Measurements from ENCODE around the gene TLK2.

Gene TLK2

GRCh38 chr17:62631086-62631935, 152.7 kb downstream of the TLK2 start:
- Mint-ChIP-seq H3K4me3 (no peak overlapping the region), H3K27ac (no peak overlapping the region), H3K27me3 (no peaks in the 10 kb centered on the region), H3K9me3 (ENCODE audit: low read depth) (no peaks in the 10 kb centered on the region), H3K36me3 (no peaks in the 10 kb centered on the region), H3K4me1 (ENCODE audit: low read depth) (peaks cover 18% of the 10 kb centered on the region)

- peaks cover 15% of the 10 kb centered on the region for H3K4me1 Mint-ChIP-seq (ENCODE audit: low read depth)
- no peaks in the 10 kb centered on the region for H3K27me3 Mint-ChIP-seq
- no peak overlapping the region for H3K27ac Mint-ChIP-seq
- no peaks in the 10 kb centered on the region for H3K36me3 Mint-ChIP-seq
- no peak overlapping the region for H3K4me3 Mint-ChIP-seq
- no peaks in the 10 kb centered on the region for H3K9me3 Mint-ChIP-seq (ENCODE audit: low read depth)
Observed at GRCh38 chr17:62631936-62632924, 153.6 kb downstream of the TLK2 start.

- Mint-ChIP-seq H3K9me3 (ENCODE audit: low read depth) (no peaks in the 10 kb centered on the region), H3K36me3 (no peaks in the 10 kb centered on the region), H3K27ac (no peak overlapping the region), H3K27me3 (no peaks in the 10 kb centered on the region), H3K4me1 (ENCODE audit: low read depth) (peaks cover 3% of the 10 kb centered on the region), H3K4me3 (no peak overlapping the region)
Observed at GRCh38 chr17:62637809-62638208, 159.2 kb downstream of the TLK2 start.

GRCh38 chr17:62641153-62641552, 162.5 kb downstream of the TLK2 start:
- no peaks in the 10 kb centered on the region for H3K9me3 Mint-ChIP-seq (ENCODE audit: low read depth)
- no peak overlapping the region for H3K27ac Mint-ChIP-seq
- H3K4me1 Mint-ChIP-seq (ENCODE audit: low read depth): peaks cover 6% of the 10 kb centered on the region
- no peaks in the 10 kb centered on the region for H3K36me3 Mint-ChIP-seq
- no peak overlapping the region for H3K4me3 Mint-ChIP-seq
- no peaks in the 10 kb centered on the region for H3K27me3 Mint-ChIP-seq

- Mint-ChIP-seq H3K4me1 (ENCODE audit: low read depth) (peaks cover 6% of the 10 kb centered on the region), H3K9me3 (ENCODE audit: low read depth) (no peaks in the 10 kb centered on the region), H3K4me3 (no peak overlapping the region), H3K27ac (no peak overlapping the region), H3K36me3 (no peaks in the 10 kb centered on the region), H3K27me3 (no peaks in the 10 kb centered on the region)
Observed at GRCh38 chr17:62641951-62642350, 163.3 kb downstream of the TLK2 start.

- Mint-ChIP-seq H3K36me3 (no peaks in the 10 kb centered on the region), H3K27ac (no peak overlapping the region), H3K27me3 (no peaks in the 10 kb centered on the region), H3K4me1 (ENCODE audit: low read depth) (peaks cover 6% of the 10 kb centered on the region), H3K4me3 (no peak overlapping the region), H3K9me3 (ENCODE audit: low read depth) (no peaks in the 10 kb centered on the region)
Observed at GRCh38 chr17:62643496-62643895, 164.9 kb downstream of the TLK2 start.

GRCh38 chr17:62644487-62645173, 166.0 kb downstream of the TLK2 start:
- Mint-ChIP-seq H3K4me3 (no peak overlapping the region), H3K27me3 (no peaks in the 10 kb centered on the region), H3K9me3 (ENCODE audit: low read depth) (no peaks in the 10 kb centered on the region), H3K36me3 (no peaks in the 10 kb centered on the region), H3K4me1 (ENCODE audit: low read depth) (peaks cover 6% of the 10 kb centered on the region), H3K27ac (no peak overlapping the region)

GRCh38 chr17:62648251-62648955, 169.8 kb downstream of the TLK2 start:
- Mint-ChIP-seq H3K9me3 (ENCODE audit: low read depth) (no peaks in the 10 kb centered on the region), H3K36me3 (no peaks in the 10 kb centered on the region), H3K4me3 (no peak overlapping the region), H3K27me3 (no peaks in the 10 kb centered on the region), H3K4me1 (ENCODE audit: low read depth) (peaks cover 13% of the 10 kb centered on the region), H3K27ac (no peak overlapping the region)

- no peak overlapping the region for H3K4me3 Mint-ChIP-seq
- no peaks in the 10 kb centered on the region for H3K27me3 Mint-ChIP-seq
- no peaks in the 10 kb centered on the region for H3K36me3 Mint-ChIP-seq
- peaks cover 17% of the 10 kb centered on the region for H3K4me1 Mint-ChIP-seq (ENCODE audit: low read depth)
- H3K9me3 Mint-ChIP-seq (ENCODE audit: low read depth): no peaks in the 10 kb centered on the region
- no peak overlapping the region for H3K27ac Mint-ChIP-seq
Observed at GRCh38 chr17:62648956-62649294, 170.3 kb downstream of the TLK2 start.

GRCh38 chr17:62649570-62649969, 170.9 kb downstream of the TLK2 start:
- H3K27me3 Mint-ChIP-seq: no peaks in the 10 kb centered on the region
- H3K9me3 Mint-ChIP-seq (ENCODE audit: low read depth): no peaks in the 10 kb centered on the region
- no peak overlapping the region for H3K4me3 Mint-ChIP-seq
- peaks cover 21% of the 10 kb centered on the region for H3K4me1 Mint-ChIP-seq (ENCODE audit: low read depth)
- no peak overlapping the region for H3K27ac Mint-ChIP-seq
- H3K36me3 Mint-ChIP-seq: no peaks in the 10 kb centered on the region

- Mint-ChIP-seq H3K9me3 (ENCODE audit: low read depth) (no peaks in the 10 kb centered on the region), H3K4me1 (ENCODE audit: low read depth) (peaks cover 21% of the 10 kb centered on the region), H3K27me3 (no peaks in the 10 kb centered on the region), H3K36me3 (no peaks in the 10 kb centered on the region), H3K4me3 (no peak overlapping the region), H3K27ac (no peak overlapping the region)
Observed at GRCh38 chr17:62650587-62650986, 172.0 kb downstream of the TLK2 start.

- H3K4me3 Mint-ChIP-seq: peak overlapping the region; percentile 82
- H3K36me3 Mint-ChIP-seq: no peaks in the 10 kb centered on the region
- no peaks in the 10 kb centered on the region for H3K27me3 Mint-ChIP-seq
- peak overlapping the region; percentile 73 for H3K27ac Mint-ChIP-seq
- peaks cover 21% of the 10 kb centered on the region for H3K4me1 Mint-ChIP-seq (ENCODE audit: low read depth)
- H3K9me3 Mint-ChIP-seq (ENCODE audit: low read depth): no peaks in the 10 kb centered on the region
Observed at GRCh38 chr17:62652251-62653001, 173.8 kb downstream of the TLK2 start.

- no peaks in the 10 kb centered on the region for H3K27me3 Mint-ChIP-seq
Observed at GRCh38 chr17:62653002-62653825, 174.6 kb downstream of the TLK2 start.

More at GRCh38 chr17:62653002-62653825, 174.6 kb downstream of the TLK2 start:
- peak overlapping the region; percentile 67 for H3K4me3 Mint-ChIP-seq
- no peaks in the 10 kb centered on the region for H3K9me3 Mint-ChIP-seq (ENCODE audit: low read depth)
- H3K4me1 Mint-ChIP-seq (ENCODE audit: low read depth): peaks cover 21% of the 10 kb centered on the region
- peak overlapping the region; percentile 16 for H3K27ac Mint-ChIP-seq
- no peaks in the 10 kb centered on the region for H3K36me3 Mint-ChIP-seq
